ENCODE results near the gene RPS6KA2. TPM values are rescaled to one million over a fixed set of nuclear protein-coding genes. Genes with fewer than 3 reads are reported as not detected.
A peak's percentile ranks its signal among the peaks of the same experiment; 100 is the strongest.

The RPS6KA2 gene
- total and polyA plus RNA-seq, 2 experiments from 2014 or later, result 19.3 to 24.0 TPM

DNA sequence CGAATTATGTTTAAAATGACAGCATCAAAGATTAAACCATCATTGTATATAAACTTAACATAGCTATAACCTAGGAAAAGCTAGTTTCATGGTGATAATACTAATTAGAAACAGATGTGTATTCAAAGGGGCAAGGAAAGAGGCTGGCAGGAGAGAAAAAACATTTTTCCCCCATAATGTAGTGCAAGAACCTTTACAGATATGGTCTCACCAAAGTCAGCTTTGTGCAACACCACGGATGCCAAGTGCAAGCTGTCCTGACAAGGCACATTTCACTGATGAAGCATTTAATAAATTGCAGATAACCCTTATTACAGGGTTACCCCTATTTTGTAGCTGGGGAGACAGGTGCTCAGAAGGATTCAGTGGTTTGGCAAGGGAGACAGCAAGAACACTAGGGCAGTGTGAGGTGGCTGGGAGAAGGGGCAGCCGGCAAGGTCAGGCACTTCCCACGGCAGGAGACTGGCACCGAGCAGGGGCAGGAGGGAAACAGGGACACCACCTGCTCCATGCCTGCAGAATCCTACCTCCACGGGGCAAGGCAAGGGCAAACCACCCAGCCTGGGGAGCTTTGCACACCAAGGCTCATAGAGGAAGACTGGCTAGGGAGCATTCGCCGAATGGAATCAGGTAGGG, 6.5 kb downstream of the RPS6KA2 start:
- Histone ChIP-seq H3K36me3 (no peaks in the 10 kb centered on the region), H3K4me1 (ENCODE audit: low read depth) (peaks cover 6% of the 10 kb centered on the region), H3K4me3 (no peak overlapping the region), H3K27me3 (peaks cover 14% of the 10 kb centered on the region), H3K27ac (no peak overlapping the region), H3K9me3 (ENCODE audit: low read depth) (no peaks in the 10 kb centered on the region)
- TF ChIP-seq, protein P1, sequence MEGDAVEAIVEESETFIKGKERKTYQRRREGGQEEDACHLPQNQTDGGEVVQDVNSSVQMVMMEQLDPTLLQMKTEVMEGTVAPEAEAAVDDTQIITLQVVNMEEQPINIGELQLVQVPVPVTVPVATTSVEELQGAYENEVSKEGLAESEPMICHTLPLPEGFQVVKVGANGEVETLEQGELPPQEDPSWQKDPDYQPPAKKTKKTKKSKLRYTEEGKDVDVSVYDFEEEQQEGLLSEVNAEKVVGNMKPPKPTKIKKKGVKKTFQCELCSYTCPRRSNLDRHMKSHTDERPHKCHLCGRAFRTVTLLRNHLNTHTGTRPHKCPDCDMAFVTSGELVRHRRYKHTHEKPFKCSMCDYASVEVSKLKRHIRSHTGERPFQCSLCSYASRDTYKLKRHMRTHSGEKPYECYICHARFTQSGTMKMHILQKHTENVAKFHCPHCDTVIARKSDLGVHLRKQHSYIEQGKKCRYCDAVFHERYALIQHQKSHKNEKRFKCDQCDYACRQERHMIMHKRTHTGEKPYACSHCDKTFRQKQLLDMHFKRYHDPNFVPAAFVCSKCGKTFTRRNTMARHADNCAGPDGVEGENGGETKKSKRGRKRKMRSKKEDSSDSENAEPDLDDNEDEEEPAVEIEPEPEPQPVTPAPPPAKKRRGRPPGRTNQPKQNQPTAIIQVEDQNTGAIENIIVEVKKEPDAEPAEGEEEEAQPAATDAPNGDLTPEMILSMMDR (IDR thresholded peaks at IDR 0.05; ENCODE audit: low read depth, low read length), result no peak
- no peak for DNase-seq (ENCODE audit: low read depth in 1 of 2, low spot score in 1 of 2)

DNA sequence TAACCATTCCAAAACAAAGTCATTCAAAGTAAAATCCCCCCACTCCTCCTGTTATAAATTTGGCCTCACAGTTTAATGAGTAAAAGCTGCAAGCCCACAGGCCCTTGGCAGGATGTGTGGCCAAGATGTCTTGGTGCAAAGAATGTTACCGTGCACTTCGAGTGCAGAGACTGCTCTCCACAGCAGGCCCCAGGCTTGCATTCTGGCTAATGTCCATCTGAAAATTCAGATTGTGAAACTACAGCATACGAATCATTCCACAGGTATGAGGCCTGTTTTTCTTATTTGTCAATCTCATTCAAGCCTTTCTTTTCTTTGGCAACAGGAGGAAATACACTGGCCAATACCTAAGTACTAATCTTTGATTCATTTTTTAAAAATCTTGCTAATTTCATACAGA, 7.1 kb downstream of the RPS6KA2 start:
- peaks cover 7% of the 10 kb centered on the region for H3K27me3 ChIP-seq
- no peak overlapping the region for H3K4me3 ChIP-seq
- H3K9me3 ChIP-seq (ENCODE audit: low read depth), result no peaks in the 10 kb centered on the region
- peaks cover 6% of the 10 kb centered on the region for H3K4me1 ChIP-seq (ENCODE audit: low read depth)
- TF ChIP-seq, protein P1 (IDR thresholded peaks at IDR 0.05; ENCODE audit: low read depth, low read length), result no peak
- DNase-seq (ENCODE audit: low read depth in 1 of 2, low spot score in 1 of 2), result peak in 1 of 2 donors; percentile 98
- H3K27ac ChIP-seq, result no peak overlapping the region
- no peaks in the 10 kb centered on the region for H3K36me3 ChIP-seq

DNA sequence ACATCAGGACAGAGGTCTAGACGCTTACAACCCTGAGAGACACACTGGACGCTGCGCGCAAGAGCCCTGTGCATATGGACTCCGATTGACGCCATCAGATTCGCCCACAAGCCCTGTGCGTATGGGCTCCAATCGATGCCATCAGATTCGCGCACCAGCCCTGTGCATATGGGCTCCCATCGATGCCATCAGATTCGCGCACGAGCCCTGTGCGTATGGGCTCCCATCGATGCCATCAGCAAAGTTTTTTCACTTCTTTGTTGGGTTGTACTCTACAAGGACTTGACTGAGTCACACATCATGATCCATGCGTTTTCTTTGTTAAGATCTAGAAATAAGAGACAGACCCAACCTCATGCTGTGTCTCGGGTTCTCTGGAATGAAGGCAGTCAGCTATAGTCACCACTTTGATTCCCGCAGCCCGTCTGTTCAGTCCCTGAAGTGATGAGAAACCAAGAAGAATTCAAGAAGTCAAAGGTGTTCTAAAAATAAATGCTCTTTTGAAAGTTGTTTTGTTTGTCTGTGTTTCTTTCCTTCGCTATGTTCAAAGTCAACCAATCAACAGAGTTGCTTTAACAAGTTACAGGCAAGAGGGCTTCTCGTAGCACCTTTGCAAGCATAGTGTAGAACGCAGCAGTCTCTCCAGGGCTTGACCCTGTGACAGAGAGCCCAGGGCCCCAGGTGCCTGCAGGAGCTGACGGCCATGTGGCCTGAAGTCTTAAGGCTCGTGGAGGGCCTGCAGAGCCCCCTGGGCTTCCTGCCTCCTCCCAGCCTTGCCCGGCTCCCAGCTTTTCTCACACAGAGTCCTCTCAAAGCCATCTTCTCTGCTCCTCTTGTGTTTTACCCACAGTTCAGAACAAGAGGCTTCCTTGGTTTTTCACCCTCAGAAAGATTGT, 7.9 kb downstream of the RPS6KA2 start:
- Histone ChIP-seq H3K9me3 (ENCODE audit: low read depth) (no peaks in the 10 kb centered on the region), H3K27ac (no peak overlapping the region), H3K27me3 (no peaks in the 10 kb centered on the region), H3K4me1 (ENCODE audit: low read depth) (peaks cover 6% of the 10 kb centered on the region), H3K36me3 (no peaks in the 10 kb centered on the region), H3K4me3 (no peak overlapping the region)
- DNase-seq (ENCODE audit: low read depth in 1 of 2, low spot score in 1 of 2), result peak in 1 of 2 donors; percentile 39
- TF ChIP-seq, protein P1 (IDR thresholded peaks at IDR 0.05; ENCODE audit: low read depth, low read length), result no peak

DNA sequence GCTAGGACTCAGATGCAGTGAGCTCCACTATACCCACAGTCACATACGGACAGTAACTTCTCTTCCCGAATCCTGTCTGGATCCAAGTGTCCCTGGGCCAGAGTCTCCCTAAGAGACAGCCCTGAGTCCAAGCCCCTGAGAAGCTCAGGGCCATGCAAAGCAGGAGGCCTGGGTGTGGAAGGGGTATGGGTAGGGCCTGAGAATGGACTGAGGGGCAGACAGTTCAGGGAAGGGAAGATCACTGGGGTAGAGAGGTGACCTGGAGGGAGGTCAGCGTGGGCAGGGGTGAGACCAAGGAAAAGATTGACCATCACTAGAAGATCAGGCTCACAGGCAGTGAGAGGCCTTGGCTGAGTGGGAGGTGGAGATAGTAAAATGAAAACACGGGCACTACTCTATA, 8.8 kb downstream of the RPS6KA2 start:
- TF ChIP-seq, protein P1 (IDR thresholded peaks at IDR 0.05; ENCODE audit: low read depth, low read length), result no peak
- DNase-seq (ENCODE audit: low read depth in 1 of 2, low spot score in 1 of 2), result no peak
- no peak overlapping the region for H3K27ac ChIP-seq
- peaks cover 10% of the 10 kb centered on the region for H3K4me1 ChIP-seq (ENCODE audit: low read depth)
- no peaks in the 10 kb centered on the region for H3K36me3 ChIP-seq
- no peaks in the 10 kb centered on the region for H3K9me3 ChIP-seq (ENCODE audit: low read depth)
- no peak overlapping the region for H3K4me3 ChIP-seq
- H3K27me3 ChIP-seq, result no peaks in the 10 kb centered on the region

DNA sequence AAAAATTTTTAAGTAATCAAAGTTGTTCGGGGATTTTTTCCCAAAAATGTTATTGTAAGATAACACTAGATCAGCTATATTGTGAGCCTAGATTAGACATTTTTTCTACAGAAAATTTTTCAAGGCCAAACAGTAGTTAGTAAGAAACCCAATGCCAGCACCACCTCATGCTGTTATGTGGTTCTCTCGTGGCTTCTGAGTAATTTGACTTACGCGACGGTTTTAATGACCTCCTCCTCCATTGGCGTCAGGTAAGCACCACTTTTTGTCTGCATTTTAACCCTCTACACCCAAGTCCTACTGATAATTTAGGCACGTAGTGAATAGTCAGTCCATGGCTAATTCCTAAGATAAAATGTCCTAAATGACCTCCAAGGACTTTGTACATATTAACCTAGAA, 9.7 kb downstream of the RPS6KA2 start:
- no peaks in the 10 kb centered on the region for H3K9me3 ChIP-seq (ENCODE audit: low read depth)
- no peak overlapping the region for H3K4me3 ChIP-seq
- H3K27ac ChIP-seq, result no peak overlapping the region
- H3K36me3 ChIP-seq, result no peaks in the 10 kb centered on the region
- H3K4me1 ChIP-seq (ENCODE audit: low read depth), result peaks cover 19% of the 10 kb centered on the region
- no peaks in the 10 kb centered on the region for H3K27me3 ChIP-seq
- TF ChIP-seq, protein P1 (IDR thresholded peaks at IDR 0.05; ENCODE audit: low read depth, low read length), result no peak
- DNase-seq (ENCODE audit: low read depth in 1 of 2, low spot score in 1 of 2), result no peak
